Pancreas (tissue), 10 donors: Measurements from ENCODE around the gene FOSB. TPM values are rescaled to one million over a fixed set of nuclear protein-coding genes. Genes with fewer than 3 reads are reported as not detected.
A peak's percentile ranks its signal among the peaks of the same experiment; 100 is the strongest.

Source experiments
- ATAC-seq, 4 donors: fragments of 200-7000 bp; cut with Tn5 transposase; one replicate each; pipeline versions ENCODE4 v1.8.0 to v1.9.1; 2020; ENCODE audit warnings: mild to moderate bottlenecking in 4 of 4, moderate library complexity in 4 of 4
- DNase-seq, 6 donors: peaks; one replicate each; pipeline ENCODE4 v3.0.0-alpha.2; 2020
- FAIRE-seq: peaks from 2 replicates; lab custom pipeline; 2012; peaks lifted over from hg19 to GRCh38; lab: Jason Lieb, UNC
- H3K27ac ChIP-seq, 4 donors: fragments of 200-600 bp; sonication (generic); 1 replicate in 3 of 4; 2 replicates in 1 of 4; pipeline versions ENCODE4 v1.5.0 to v1.8.0; 2020
- H3K27me3 ChIP-seq, 4 donors: fragments of 200-600 bp; one replicate each; pipeline ENCODE4 v1.8.0; 2021
- H3K36me3 ChIP-seq, 3 donors: fragments of 200-600 bp; sonication (generic) in 1 of 3; one replicate each; pipeline versions ENCODE4 v1.5.0 to v1.8.0; 2020 to 2021
- H3K4me1 ChIP-seq, 3 donors: fragments of 200-600 bp; one replicate each; pipeline ENCODE4 v1.8.0; 2021
- H3K4me3 ChIP-seq, 4 donors: fragments of 200-600 bp; sonication (generic) in 2 of 4; one replicate each; pipeline versions ENCODE4 v1.5.0 to v1.8.0; 2020 to 2021
- H3K9me3 ChIP-seq, 4 donors: fragments of 200-600 bp; one replicate each; pipeline ENCODE4 v1.8.0; 2021
- CTCF ChIP-seq, 4 donors: fragments of 200-600 bp; sonication (generic) in 3 of 4; IDR thresholded peaks; one replicate each; pipeline versions ENCODE4 v1.5.0 to v1.8.0; 2021; ENCODE audit warnings: antibody characterized with exemption in 4 of 4
- WGBS, 2 donors: extraction: QIAGEN DNeasy Blood & Tissue Kit; methylation state at CpG; one replicate each; pipeline ENCODE4 v1.1.7; 2013; 5-methylcytosine and 5-hydroxymethylcytosine counted together
- intact Hi-C, 3 donors: fragments of 100-400 bp; cut with DNase I; formaldehyde crosslinking; loops; one replicate each; pipeline versions ENCODE4 v1.11.1 to v1.14.2; 2022
- polyA plus RNA-seq, 2 donors: library from polyadenylated mRNA; stranded (reverse); fragments of 200-250 nt; gene quantifications; one replicate each; pipeline ENCODE4 v1.2.3, GENCODE V29; 2013
- total RNA-seq, 6 donors: library from RNA; stranded (reverse); fragmentation: NEBNext Ultra II Directional in 4 of 6; extraction: Animal tissue kit (Norgen Biotek cat#: 25700) in 4 of 6; gene quantifications; one replicate each; pipeline versions ENCODE4 v1.2.1 to v1.2.4, GENCODE V29; 2021 to 2023
- donor health status: healthy with polysubstance abuse.
- donor health status: DM: no; HTN: no; CAD: no; lungs with moderate emphysema.
- donor health status: DM: no; HTN: no; CAD: no.
- donor health status: control.
- donor health status: control.
- donor health status: Bipolar disorder and iron deficiency.
- donor health status: DM: yes; HTN: yes; CAD: no.
- donor health status: DM: no; HTN: no; CAD: no.
- donor health status: DM: no; HTN: no; CAD: no.
- donor health status: DM: yes; HTN: yes; CAD: no.

FOSB gene
- total and polyA plus RNA-seq, 8 donors: 0.79 to 21.6 (median 6.2) TPM

GRCh38 chr19:45442408-45442777 lies 25.4 kb upstream of the FOSB start:
- no peak overlapping the region for H3K4me3 ChIP-seq
- H3K9me3 ChIP-seq: no peaks in the 10 kb centered on the region
- DNase-seq (no peak), ATAC-seq (no peak), FAIRE-seq (no peak)
- H3K27ac ChIP-seq: no peak overlapping the region
- H3K36me3 ChIP-seq: no peaks in the 10 kb centered on the region
- TF ChIP-seq CTCF (IDR thresholded peaks at IDR 0.05): no peak
- no peaks in the 10 kb centered on the region for H3K27me3 ChIP-seq
- WGBS, 2 donors: 55 to 67% methylated on average over 2 of the region's 2 CpGs
- intact Hi-C loops: no loop called here
- H3K4me1 ChIP-seq: peaks cover 11 to 15% (median 11%) of the 10 kb centered on the region in 3 donors

- peak in 1 of 6 donors; percentile 63 for DNase-seq
- no peaks in the 10 kb centered on the region for H3K27me3 ChIP-seq
These were observed 24.9 kb upstream of the FOSB start for GRCh38 chr19:45442778-45443461.

GRCh38 chr19:45443462-45444317 lies 24.1 kb upstream of the FOSB start:
- intact Hi-C loops: no loop called here
- WGBS, 2 donors: 1% methylated on average over 47 to 49 of the region's 49 CpGs
- H3K9me3 ChIP-seq: no peaks in the 10 kb centered on the region
- peak; percentile 90 to 98 (median 93) for DNase-seq
- no peak for FAIRE-seq
- TF ChIP-seq CTCF (IDR thresholded peaks at IDR 0.05): no peak
- H3K36me3 ChIP-seq: no peaks in the 10 kb centered on the region
- peak overlapping the region in 2 of 4 donors; percentile 36 to 46 for H3K4me3 ChIP-seq
- peak overlapping the region; percentile 68 to 83 (median 76) for H3K27ac ChIP-seq
- H3K4me1 ChIP-seq: peaks cover 11 to 15% (median 11%) of the 10 kb centered on the region in 3 donors
- ATAC-seq: peak; percentile 78 to 81 (median 80)
- H3K27me3 ChIP-seq: no peaks in the 10 kb centered on the region

More at GRCh38 chr19:45442778-45443461, 24.9 kb upstream of the FOSB start:
- H3K36me3 ChIP-seq: no peaks in the 10 kb centered on the region
- H3K4me3 ChIP-seq: peak overlapping the region in 2 of 4 donors; percentile 36 to 46
- peak overlapping the region; percentile 68 to 83 (median 76) for H3K27ac ChIP-seq
- 12 to 14% methylated on average over 15 of the region's 15 CpGs for WGBS, 2 donors
- no peak for TF ChIP-seq CTCF (IDR thresholded peaks at IDR 0.05)
- intact Hi-C loops: no loop called here
- ATAC-seq (peak in 1 of 4 donors; percentile 0), FAIRE-seq (no peak)
- H3K4me1 ChIP-seq: peaks cover 11 to 15% (median 11%) of the 10 kb centered on the region in 3 donors
- H3K9me3 ChIP-seq: no peaks in the 10 kb centered on the region

GRCh38 chr19:45444318-45445041 lies 23.3 kb upstream of the FOSB start:
- peak overlapping the region in 2 of 4 donors; percentile 36 to 46 for H3K4me3 ChIP-seq
- peak overlapping the region; percentile 68 to 83 (median 76) for H3K27ac ChIP-seq
- H3K36me3 ChIP-seq: no peaks in the 10 kb centered on the region
- ATAC-seq (peak; percentile 81 to 86 (median 82)), DNase-seq (peak; percentile 90 to 98 (median 96)), FAIRE-seq (no peak)
- peaks cover 11 to 12% (median 11%) of the 10 kb centered on the region in 3 donors for H3K4me1 ChIP-seq
- no peaks in the 10 kb centered on the region for H3K9me3 ChIP-seq
- 11% methylated on average over 47 of the region's 47 CpGs for WGBS, 2 donors
- no peak for TF ChIP-seq CTCF (IDR thresholded peaks at IDR 0.05)
- intact Hi-C loops: no loop called here
- no peaks in the 10 kb centered on the region for H3K27me3 ChIP-seq
